GM19240 (cell line): Measurements from ENCODE around the gene PPP1R9B.

Experiments
- DNase-seq: peaks from one replicate; pipeline ENCODE4 v3.0.0; 2011; ENCODE audit warnings: low spot score; ENCODE audit not compliant: insufficient read length

The PPP1R9B gene

GRCh38 chr17:50173335-50173941, 23.0 kb upstream of the PPP1R9B start:
- no peak for DNase-seq

GRCh38 chr17:50172936-50173334, 22.5 kb upstream of the PPP1R9B start:
- DNase-seq: no peak

- DNase-seq: no peak
These were observed 21.7 kb upstream of the PPP1R9B start for GRCh38 chr17:50172130-50172529.

- no peak for DNase-seq
These were observed 21.0 kb upstream of the PPP1R9B start for GRCh38 chr17:50171371-50172071.

- DNase-seq: peak; percentile 78
These were observed 20.3 kb upstream of the PPP1R9B start for GRCh38 chr17:50170662-50171370.

- DNase-seq: no peak
These were observed 19.5 kb upstream of the PPP1R9B start for GRCh38 chr17:50169881-50170459.

GRCh38 chr17:50169121-50169764, 18.8 kb upstream of the PPP1R9B start:
- DNase-seq: no peak

GRCh38 chr17:50168319-50168718, 17.8 kb upstream of the PPP1R9B start:
- no peak for DNase-seq

GRCh38 chr17:50167371-50167770, 16.9 kb upstream of the PPP1R9B start:
- DNase-seq: no peak

GRCh38 chr17:50166518-50167181, 16.2 kb upstream of the PPP1R9B start:
- no peak for DNase-seq

- no peak for DNase-seq
These were observed 15.5 kb upstream of the PPP1R9B start, which contains the start of gene SGCA for GRCh38 chr17:50165867-50166517. SGCA (plus strand) TSS chr17:50166005; CDS start chr17:50166041, 36 bp downstream.

GRCh38 chr17:50165466-50165865, 15.0 kb upstream of the PPP1R9B start:
- no peak for DNase-seq

- no peak for DNase-seq
These were observed 14.6 kb upstream of the PPP1R9B start for GRCh38 chr17:50165066-50165465.

- no peak for DNase-seq
These were observed 14.2 kb upstream of the PPP1R9B start for GRCh38 chr17:50164697-50164988.

- DNase-seq: no peak
These were observed 13.6 kb upstream of the PPP1R9B start for GRCh38 chr17:50163843-50164696.

GRCh38 chr17:50162466-50163254, 12.2 kb upstream of the PPP1R9B start:
- no peak for DNase-seq

GRCh38 chr17:50161911-50162288, 11.4 kb upstream of the PPP1R9B start:
- no peak for DNase-seq

GRCh38 chr17:50161023-50161910, 10.8 kb upstream of the PPP1R9B start:
- peak; percentile 98 for DNase-seq
